Mesendoderm (in vitro differentiated cells): ENCODE data around the gene GRM8.
A peak's percentile ranks its signal among the peaks of the same experiment; 100 is the strongest.

Experiments
- DNase-seq: peaks from one replicate; pipeline ENCODE4 v3.0.0; 2013
- H2AK5ac ChIP-seq: 2 replicates; pipeline ENCODE4 v1.6.1; 2013; ENCODE audit warnings: low read length, inconsistent platforms
- H2BK120ac ChIP-seq: 2 replicates; pipeline ENCODE4 v1.6.1; 2013; ENCODE audit warnings: low read depth, mild to moderate bottlenecking, low read length, moderate library complexity, mixed read lengths
- H2BK15ac ChIP-seq: replicated peaks from 2 replicates; pipeline ENCODE4 v1.6.1; 2013; ENCODE audit warnings: low read depth, mild to moderate bottlenecking, moderate library complexity
- H2BK5ac ChIP-seq: 2 replicates; pipeline ENCODE4 v1.6.1; 2013; ENCODE audit warnings: low read length, inconsistent platforms
- H3K18ac ChIP-seq: 2 replicates; pipeline ENCODE4 v1.6.1; 2013; ENCODE audit warnings: mild to moderate bottlenecking, low read length, mixed read lengths
- H3K23ac ChIP-seq: one replicate; pipeline ENCODE4 v1.6.1; 2013; ENCODE audit warnings: low read length
- H3K27ac ChIP-seq: 2 replicates; pipeline ENCODE4 v1.5.1; 2013; ENCODE audit warnings: low read depth, mild to moderate bottlenecking, inconsistent platforms, low read length, moderate library complexity
- H3K27me3 ChIP-seq: 2 replicates; pipeline ENCODE4 v1.6.1; 2013; ENCODE audit warnings: low read length, control low read depth, mild to moderate bottlenecking, inconsistent platforms; ENCODE audit not compliant: insufficient read depth, poor library complexity
- H3K36me3 ChIP-seq: 2 replicates; pipeline ENCODE4 v1.6.1; 2013; ENCODE audit warnings: low read length, inconsistent platforms; ENCODE audit not compliant: control insufficient read depth, insufficient read depth
- H3K4ac ChIP-seq: one replicate; pipeline ENCODE4 v1.6.1; 2013; ENCODE audit warnings: low read depth, mild to moderate bottlenecking, low read length, moderate library complexity
- H3K4me1 ChIP-seq: 2 replicates; pipeline ENCODE4 v1.6.1; 2013; ENCODE audit warnings: low read depth, low read length, inconsistent platforms; ENCODE audit not compliant: control insufficient read depth
- H3K4me2 ChIP-seq: 2 replicates; pipeline ENCODE4 v1.6.1; 2013; ENCODE audit warnings: low read length
- H3K4me3 ChIP-seq: 2 replicates; pipeline ENCODE4 v1.5.1; 2013; ENCODE audit warnings: mild to moderate bottlenecking, low read length
- H3K56ac ChIP-seq: one replicate; pipeline ENCODE4 v1.6.1; 2013; ENCODE audit warnings: low read length
- H3K79me1 ChIP-seq: 2 replicates; pipeline ENCODE4 v1.6.1; 2013; ENCODE audit warnings: low read length, inconsistent platforms
- H3K79me2 ChIP-seq: 2 replicates; pipeline ENCODE4 v1.6.1; 2013; ENCODE audit warnings: mild to moderate bottlenecking, low read length; ENCODE audit not compliant: control insufficient read depth, insufficient read depth
- H3K9ac ChIP-seq: 2 replicates; pipeline ENCODE4 v1.6.1; 2013; ENCODE audit warnings: low read length, inconsistent platforms
- H4K5ac ChIP-seq: one replicate; pipeline ENCODE4 v1.6.1; 2013; ENCODE audit warnings: low read length
- H4K8ac ChIP-seq: one replicate; pipeline ENCODE4 v1.6.1; 2013; ENCODE audit warnings: low read depth, mild to moderate bottlenecking, control low read depth, low read length, moderate library complexity
- WGBS: extraction: QIAGEN DNeasy Blood & Tissue Kit; methylation state at CpG from one replicate; pipeline ENCODE4 v1.1.7; 2013; ENCODE audit warnings: low lambda C conversion rate, missing lambda C conversion rate; ENCODE audit not compliant: insufficient coverage; ENCODE audit errors: extremely low coverage; 5-methylcytosine and 5-hydroxymethylcytosine counted together

GRM8 gene

DNA sequence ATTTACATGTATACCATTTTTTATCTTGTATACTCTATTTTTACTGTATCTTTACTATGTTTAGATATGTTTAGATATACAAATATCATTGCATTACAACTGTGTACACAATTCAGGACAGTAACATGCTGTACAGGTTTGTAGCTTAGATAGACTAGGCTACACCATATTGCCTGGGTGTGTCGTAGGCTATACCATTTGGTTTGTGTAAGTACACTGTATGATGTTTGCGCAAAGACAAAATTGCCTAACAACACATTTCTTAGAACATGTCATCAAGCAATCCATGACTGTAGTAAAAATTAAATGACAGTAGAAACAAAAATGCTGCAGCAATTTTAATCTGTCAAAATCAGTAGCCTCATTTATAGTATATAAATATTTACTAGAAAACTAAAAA is 812.2 kb downstream of the GRM8 start:
- WGBS = no CpG with 5 or more reads among the region's 2 CpGs
- Histone ChIP-seq H3K27me3 (no peaks in the 10 kb centered on the region), H3K18ac (no peak overlapping the region)

GRCh38 chr7:126436213-126436868 is 816.4 kb downstream of the GRM8 start:
- Histone ChIP-seq H3K4me3 (no peak overlapping the region), H3K79me2 (no peaks in the 10 kb centered on the region), H4K5ac (no peak overlapping the region), H4K8ac (no peak overlapping the region), H3K27ac (no peak overlapping the region), H3K18ac (no peak overlapping the region), H3K4me2 (no peak overlapping the region), H3K27me3 (no peaks in the 10 kb centered on the region), H2BK120ac (no peak overlapping the region), H3K23ac (no peak overlapping the region), H2BK5ac (no peak overlapping the region), H3K79me1 (no peaks in the 10 kb centered on the region), H3K9ac (no peak overlapping the region), H2AK5ac (no peak overlapping the region), H3K4ac (no peak overlapping the region), H3K56ac (no peak overlapping the region), H3K36me3 (no peaks in the 10 kb centered on the region), H3K4me1 (no peaks in the 10 kb centered on the region), H2BK15ac (no peak overlapping the region)
- DNase-seq = peak; percentile 47
- no CpG with 5 or more reads among the region's 2 CpGs for WGBS

More for the DNA sequence above, 812.2 kb downstream of the GRM8 start:
- Histone ChIP-seq H3K79me2 (no peaks in the 10 kb centered on the region), H4K8ac (no peak overlapping the region), H2AK5ac (no peak overlapping the region), H2BK120ac (no peak overlapping the region), H4K5ac (no peak overlapping the region), H3K9ac (no peak overlapping the region), H2BK15ac (no peak overlapping the region), H3K36me3 (no peaks in the 10 kb centered on the region), H2BK5ac (no peak overlapping the region), H3K23ac (no peak overlapping the region), H3K4me3 (no peak overlapping the region), H3K4ac (no peak overlapping the region), H3K27ac (no peak overlapping the region), H3K56ac (no peak overlapping the region), H3K79me1 (no peaks in the 10 kb centered on the region), H3K4me2 (no peak overlapping the region), H3K4me1 (no peaks in the 10 kb centered on the region)
- no peak for DNase-seq

DNA sequence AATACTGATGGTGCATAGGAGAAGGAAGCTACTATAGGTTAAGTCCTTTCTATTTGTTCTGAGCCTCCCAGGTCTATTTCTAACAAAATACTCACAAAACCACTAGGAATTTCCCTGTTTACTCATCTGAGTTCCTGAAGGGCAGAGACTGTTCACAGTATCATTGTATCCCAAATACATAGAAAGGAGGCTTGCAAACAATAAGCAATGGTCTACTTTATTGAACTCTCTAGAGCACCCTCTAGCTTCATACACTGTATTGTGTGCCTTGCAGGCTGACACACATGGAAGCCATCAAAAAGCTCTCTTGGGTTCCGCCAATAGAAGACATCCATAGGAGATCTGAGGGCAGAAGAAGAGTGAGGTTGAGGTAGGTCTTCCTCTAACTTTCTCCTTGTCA is 826.1 kb downstream of the GRM8 start:
- H3K4ac ChIP-seq = no peak overlapping the region
- H2BK120ac ChIP-seq = no peak overlapping the region
- H3K27ac ChIP-seq = no peak overlapping the region
- H3K4me1 ChIP-seq = no peaks in the 10 kb centered on the region
- no peak overlapping the region for H3K18ac ChIP-seq
- no peaks in the 10 kb centered on the region for H3K27me3 ChIP-seq
- H3K79me1 ChIP-seq = no peaks in the 10 kb centered on the region
- no peaks in the 10 kb centered on the region for H3K79me2 ChIP-seq
- no peak overlapping the region for H4K5ac ChIP-seq
- DNase-seq = no peak
- H3K4me2 ChIP-seq = no peak overlapping the region
- no peak overlapping the region for H3K9ac ChIP-seq
- no peak overlapping the region for H2BK5ac ChIP-seq
- no peak overlapping the region for H4K8ac ChIP-seq
- WGBS = no CpG with 5 or more reads among the region's 1 CpG
- H3K36me3 ChIP-seq = no peaks in the 10 kb centered on the region
- H3K23ac ChIP-seq = no peak overlapping the region
- H2AK5ac ChIP-seq = no peak overlapping the region
- H2BK15ac ChIP-seq = no peak overlapping the region
- H3K56ac ChIP-seq = no peak overlapping the region
- H3K4me3 ChIP-seq = no peak overlapping the region

GRCh38 chr7:126424985-126425384 is 827.8 kb downstream of the GRM8 start:
- no peak overlapping the region for H3K56ac ChIP-seq
- H3K79me1 ChIP-seq = no peaks in the 10 kb centered on the region
- H3K23ac ChIP-seq = no peak overlapping the region
- H3K27ac ChIP-seq = no peak overlapping the region
- H4K5ac ChIP-seq = no peak overlapping the region
- no peak overlapping the region for H3K4me2 ChIP-seq
- H2BK120ac ChIP-seq = no peak overlapping the region
- no peak overlapping the region for H3K9ac ChIP-seq
- H3K4ac ChIP-seq = no peak overlapping the region
- no peak for DNase-seq
- no peak overlapping the region for H2BK5ac ChIP-seq
- no peaks in the 10 kb centered on the region for H3K36me3 ChIP-seq
- no peak overlapping the region for H3K4me3 ChIP-seq
- H4K8ac ChIP-seq = no peak overlapping the region
- H2AK5ac ChIP-seq = no peak overlapping the region
- no peaks in the 10 kb centered on the region for H3K27me3 ChIP-seq
- H3K4me1 ChIP-seq = no peaks in the 10 kb centered on the region
- no peak overlapping the region for H2BK15ac ChIP-seq
- no peaks in the 10 kb centered on the region for H3K79me2 ChIP-seq
- no peak overlapping the region for H3K18ac ChIP-seq
- no CpG with 5 or more reads among the region's 1 CpG for WGBS

DNA sequence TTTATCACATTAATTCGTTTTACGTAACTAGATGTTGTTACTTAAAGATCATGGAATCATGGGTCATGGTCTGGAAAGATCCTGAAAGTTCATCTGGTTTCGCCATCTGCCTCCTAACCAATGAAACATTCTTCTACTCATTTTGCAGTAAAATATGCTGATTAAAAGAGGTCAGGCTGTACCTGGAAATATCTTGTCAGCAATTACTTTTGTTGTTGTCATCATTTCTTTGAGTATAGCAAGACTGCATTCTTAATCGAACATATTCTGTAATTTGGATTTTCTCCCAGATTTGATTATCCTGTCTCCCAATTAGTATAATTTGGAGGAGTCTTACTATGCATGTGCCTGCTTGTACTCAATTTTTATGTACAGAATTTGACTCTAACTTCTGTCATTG is 833.7 kb downstream of the GRM8 start:
- no peak overlapping the region for H3K4ac ChIP-seq
- H3K27me3 ChIP-seq = no peaks in the 10 kb centered on the region

GRCh38 chr7:126411821-126412383 is 840.8 kb downstream of the GRM8 start:
- H3K79me2 ChIP-seq = no peaks in the 10 kb centered on the region
- no peaks in the 10 kb centered on the region for H3K79me1 ChIP-seq
- H3K56ac ChIP-seq = no peak overlapping the region
- H3K18ac ChIP-seq = no peak overlapping the region
- no peak overlapping the region for H2BK15ac ChIP-seq
- H4K8ac ChIP-seq = no peak overlapping the region
- no peaks in the 10 kb centered on the region for H3K36me3 ChIP-seq
- H3K4me2 ChIP-seq = no peak overlapping the region
- H3K4me3 ChIP-seq = no peak overlapping the region
- no CpG with 5 or more reads among the region's 3 CpGs for WGBS
- no peaks in the 10 kb centered on the region for H3K27me3 ChIP-seq
- H2AK5ac ChIP-seq = no peak overlapping the region
- no peak for DNase-seq
- H3K4ac ChIP-seq = no peak overlapping the region
- H2BK5ac ChIP-seq = no peak overlapping the region
- no peaks in the 10 kb centered on the region for H3K4me1 ChIP-seq
- H3K9ac ChIP-seq = no peak overlapping the region
- H3K23ac ChIP-seq = no peak overlapping the region
- no peak overlapping the region for H4K5ac ChIP-seq
- no peak overlapping the region for H2BK120ac ChIP-seq
- H3K27ac ChIP-seq = no peak overlapping the region

More for the DNA sequence above, 833.7 kb downstream of the GRM8 start:
- no peak overlapping the region for H3K23ac ChIP-seq
- H2AK5ac ChIP-seq = no peak overlapping the region
- H3K4me3 ChIP-seq = no peak overlapping the region
- H4K8ac ChIP-seq = no peak overlapping the region
- no peak overlapping the region for H3K4me2 ChIP-seq
- H2BK15ac ChIP-seq = no peak overlapping the region
- H2BK5ac ChIP-seq = no peak overlapping the region
- H3K9ac ChIP-seq = no peak overlapping the region
- H3K36me3 ChIP-seq = no peaks in the 10 kb centered on the region
- no peaks in the 10 kb centered on the region for H3K4me1 ChIP-seq
- no peak for DNase-seq
- H3K79me2 ChIP-seq = no peaks in the 10 kb centered on the region
- H3K27ac ChIP-seq = no peak overlapping the region
- H3K79me1 ChIP-seq = no peaks in the 10 kb centered on the region
- H2BK120ac ChIP-seq = no peak overlapping the region
- H3K18ac ChIP-seq = no peak overlapping the region
- H3K56ac ChIP-seq = no peak overlapping the region
- WGBS = no CpG with 5 or more reads among the region's 4 CpGs
- H4K5ac ChIP-seq = no peak overlapping the region
